Parathyroid adenoma (tissue), 2 donors: ENCODE data around the gene IVD.

ENCODE experiments used
- H2AFZ ChIP-seq: fragments of 300-600 bp; sonication (generic); one replicate; pipeline ENCODE4 v1.7.0; 2017; ENCODE audit warnings: antibody characterized with exemption, mild to moderate bottlenecking
- H3K27ac ChIP-seq: fragments of 300-600 bp; sonication (generic); one replicate; pipeline ENCODE4 v1.7.0; 2017
- H3K27me3 ChIP-seq: fragments of 300-600 bp; sonication (generic); one replicate; pipeline ENCODE4 v1.7.0; 2017; ENCODE audit warnings: low read length; ENCODE audit not compliant: control insufficient read depth, insufficient read depth
- H3K36me3 ChIP-seq: fragments of 300-600 bp; sonication (generic); one replicate; pipeline ENCODE4 v1.7.0; 2017; ENCODE audit warnings: low read length; ENCODE audit not compliant: control insufficient read depth, insufficient read depth
- H3K4me1 ChIP-seq: fragments of 300-600 bp; sonication (generic); one replicate; pipeline ENCODE4 v1.7.0; 2017; ENCODE audit warnings: control low read depth
- H3K4me2 ChIP-seq: fragments of 300-600 bp; sonication (generic); one replicate; pipeline ENCODE4 v1.7.0; 2017; ENCODE audit warnings: low read length
- H3K4me3 ChIP-seq: fragments of 300-600 bp; sonication (generic); one replicate; pipeline ENCODE4 v1.7.0; 2017; ENCODE audit warnings: low read depth, low read length
- H3K79me2 ChIP-seq: fragments of 300-600 bp; sonication (generic); one replicate; pipeline ENCODE4 v1.7.0; 2017; ENCODE audit warnings: control low read depth
- H3K9ac ChIP-seq: fragments of 300-600 bp; sonication (generic); one replicate; pipeline ENCODE4 v1.7.0; 2017; ENCODE audit warnings: mild to moderate bottlenecking
- H3K9me3 ChIP-seq: fragments of 300-600 bp; sonication (generic); one replicate; pipeline ENCODE4 v1.7.0; 2017; ENCODE audit warnings: low read length; ENCODE audit not compliant: control insufficient read depth
- TF ChIP-seq, protein P1 (sequence below): fragments of 300-600 bp; sonication (generic); IDR thresholded peaks from one replicate; pipeline ENCODE4 v1.7.0; 2017; ENCODE audit warnings: antibody characterized with exemption, mild to moderate bottlenecking
- donor health status: primary hyperparathyroidism.

IVD gene

DNA sequence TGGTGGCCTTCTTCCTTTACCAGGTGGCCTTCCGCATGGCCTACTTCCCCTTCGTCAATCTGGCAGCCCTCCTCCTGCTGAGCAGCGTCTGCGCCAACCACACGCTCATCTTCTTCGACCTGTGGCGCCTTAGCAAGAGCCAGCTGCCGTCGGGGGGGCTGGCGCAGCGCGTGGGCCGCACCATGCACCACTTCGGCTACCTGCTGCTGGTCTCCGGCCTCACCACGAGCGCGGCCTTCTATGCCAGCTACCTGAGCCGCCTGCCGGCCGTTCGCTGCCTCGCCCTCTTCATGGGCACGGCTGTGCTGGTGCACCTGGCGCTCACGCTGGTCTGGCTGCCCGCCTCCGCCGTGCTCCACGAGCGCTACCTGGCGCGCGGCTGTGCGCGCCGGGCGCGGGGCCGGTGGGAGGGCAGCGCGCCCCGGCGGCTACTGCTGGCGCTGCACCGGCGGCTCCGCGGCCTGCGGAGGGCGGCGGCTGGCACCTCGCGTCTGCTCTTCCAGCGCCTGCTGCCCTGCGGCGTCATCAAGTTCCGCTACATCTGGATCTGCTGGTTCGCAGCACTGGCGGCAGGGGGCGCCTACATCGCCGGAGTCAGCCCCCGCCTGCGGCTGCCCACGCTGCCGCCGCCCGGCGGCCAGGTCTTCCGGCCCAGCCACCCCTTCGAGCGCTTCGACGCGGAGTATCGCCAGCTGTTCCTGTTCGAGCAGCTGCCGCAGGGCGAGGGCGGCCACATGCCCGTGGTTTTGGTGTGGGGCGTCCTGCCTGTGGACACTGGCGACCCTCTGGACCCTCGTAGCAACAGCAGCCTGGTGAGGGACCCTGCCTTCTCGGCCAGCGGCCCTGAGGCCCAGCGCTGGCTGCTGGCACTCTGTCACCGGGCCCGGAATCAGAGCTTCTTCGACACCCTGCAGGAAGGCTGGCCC is 37.6 kb upstream of the IVD start:
- Histone ChIP-seq H3K4me2 (no peak overlapping the region), H3K27me3 (no peaks in the 10 kb centered on the region), H3K4me3 (no peak overlapping the region), H3K36me3 (no peaks in the 10 kb centered on the region), H3K4me1 (no peaks in the 10 kb centered on the region), H3K27ac (peak overlapping the region; percentile 82), H3K79me2 (no peaks in the 10 kb centered on the region), H2AFZ (peak overlapping the region; percentile 83), H3K9me3 (no peaks in the 10 kb centered on the region), H3K9ac (no peak overlapping the region)
- TF ChIP-seq, protein P1, sequence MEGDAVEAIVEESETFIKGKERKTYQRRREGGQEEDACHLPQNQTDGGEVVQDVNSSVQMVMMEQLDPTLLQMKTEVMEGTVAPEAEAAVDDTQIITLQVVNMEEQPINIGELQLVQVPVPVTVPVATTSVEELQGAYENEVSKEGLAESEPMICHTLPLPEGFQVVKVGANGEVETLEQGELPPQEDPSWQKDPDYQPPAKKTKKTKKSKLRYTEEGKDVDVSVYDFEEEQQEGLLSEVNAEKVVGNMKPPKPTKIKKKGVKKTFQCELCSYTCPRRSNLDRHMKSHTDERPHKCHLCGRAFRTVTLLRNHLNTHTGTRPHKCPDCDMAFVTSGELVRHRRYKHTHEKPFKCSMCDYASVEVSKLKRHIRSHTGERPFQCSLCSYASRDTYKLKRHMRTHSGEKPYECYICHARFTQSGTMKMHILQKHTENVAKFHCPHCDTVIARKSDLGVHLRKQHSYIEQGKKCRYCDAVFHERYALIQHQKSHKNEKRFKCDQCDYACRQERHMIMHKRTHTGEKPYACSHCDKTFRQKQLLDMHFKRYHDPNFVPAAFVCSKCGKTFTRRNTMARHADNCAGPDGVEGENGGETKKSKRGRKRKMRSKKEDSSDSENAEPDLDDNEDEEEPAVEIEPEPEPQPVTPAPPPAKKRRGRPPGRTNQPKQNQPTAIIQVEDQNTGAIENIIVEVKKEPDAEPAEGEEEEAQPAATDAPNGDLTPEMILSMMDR, result peak; percentile 68

DNA sequence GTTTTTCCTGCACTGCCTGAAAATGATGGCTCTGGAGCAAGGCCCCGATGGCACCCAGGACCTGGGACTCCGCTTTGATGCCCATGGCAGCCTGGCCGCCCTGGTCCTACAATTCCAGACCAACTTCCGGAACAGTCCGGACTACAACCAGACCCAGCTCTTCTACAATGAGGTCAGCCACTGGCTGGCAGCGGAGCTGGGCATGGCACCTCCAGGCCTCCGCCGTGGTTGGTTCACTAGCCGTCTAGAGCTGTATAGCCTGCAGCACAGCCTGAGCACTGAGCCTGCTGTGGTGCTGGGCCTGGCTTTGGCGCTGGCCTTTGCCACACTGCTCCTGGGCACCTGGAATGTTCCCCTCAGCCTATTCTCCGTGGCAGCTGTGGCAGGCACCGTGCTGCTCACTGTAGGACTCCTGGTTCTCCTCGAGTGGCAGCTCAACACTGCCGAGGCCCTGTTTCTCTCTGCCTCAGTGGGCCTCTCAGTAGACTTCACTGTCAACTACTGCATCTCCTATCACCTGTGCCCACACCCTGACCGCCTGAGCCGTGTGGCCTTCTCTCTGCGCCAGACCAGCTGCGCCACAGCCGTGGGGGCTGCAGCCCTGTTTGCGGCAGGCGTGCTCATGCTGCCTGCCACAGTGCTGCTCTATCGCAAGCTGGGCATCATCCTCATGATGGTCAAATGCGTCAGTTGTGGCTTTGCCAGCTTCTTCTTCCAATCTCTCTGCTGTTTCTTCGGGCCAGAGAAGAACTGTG is 36.7 kb upstream of the IVD start:
- H3K4me2 ChIP-seq, result no peak overlapping the region
- H3K9ac ChIP-seq, result no peak overlapping the region
- H3K4me1 ChIP-seq, result no peaks in the 10 kb centered on the region
- H2AFZ ChIP-seq, result no peak overlapping the region
- no peaks in the 10 kb centered on the region for H3K36me3 ChIP-seq
- H3K79me2 ChIP-seq, result no peaks in the 10 kb centered on the region
- H3K27me3 ChIP-seq, result no peaks in the 10 kb centered on the region
- H3K4me3 ChIP-seq, result no peak overlapping the region
- no peaks in the 10 kb centered on the region for H3K9me3 ChIP-seq
- TF ChIP-seq, protein P1, result no peak
- no peak overlapping the region for H3K27ac ChIP-seq

DNA sequence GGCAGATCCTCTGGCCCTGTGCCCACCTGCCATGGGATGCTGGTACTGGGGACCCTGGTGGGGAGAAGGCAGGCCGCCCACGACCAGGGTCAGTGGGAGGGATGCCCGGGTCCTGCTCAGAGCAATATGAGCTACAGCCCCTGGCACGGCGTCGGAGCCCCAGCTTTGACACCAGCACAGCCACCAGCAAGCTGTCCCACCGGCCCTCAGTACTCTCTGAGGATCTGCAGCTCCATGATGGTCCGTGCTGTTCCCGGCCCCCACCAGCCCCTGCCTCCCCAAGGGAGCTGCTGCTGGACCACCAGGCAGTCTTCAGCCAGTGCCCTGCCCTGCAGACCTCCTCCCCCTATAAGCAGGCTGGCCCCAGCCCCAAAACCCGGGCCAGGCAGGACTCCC is 36.1 kb upstream of the IVD start:
- Histone ChIP-seq H3K4me1 (no peaks in the 10 kb centered on the region), H3K27me3 (no peaks in the 10 kb centered on the region), H3K4me3 (no peak overlapping the region), H2AFZ (no peak overlapping the region), H3K9ac (no peak overlapping the region), H3K9me3 (no peaks in the 10 kb centered on the region), H3K36me3 (no peaks in the 10 kb centered on the region), H3K79me2 (no peaks in the 10 kb centered on the region), H3K4me2 (no peak overlapping the region), H3K27ac (no peak overlapping the region)
- TF ChIP-seq, protein P1, result no peak

DNA sequence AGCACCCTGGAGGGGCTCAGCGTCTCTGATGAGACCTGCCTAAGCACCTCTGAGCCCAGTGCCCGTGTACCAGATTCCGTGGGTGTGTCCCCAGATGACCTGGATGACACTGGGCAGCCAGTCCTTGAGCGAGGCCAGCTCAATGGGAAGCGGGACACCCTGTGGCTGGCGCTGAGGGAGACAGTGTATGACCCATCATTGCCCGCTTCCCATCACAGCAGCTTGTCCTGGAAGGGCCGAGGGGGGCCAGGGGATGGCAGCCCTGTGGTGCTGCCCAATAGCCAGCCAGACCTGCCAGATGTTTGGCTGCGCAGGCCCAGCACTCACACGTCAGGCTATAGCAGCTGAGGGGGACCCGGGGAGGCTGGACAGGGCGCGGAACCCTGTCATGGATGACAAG is 35.6 kb upstream of the IVD start:
- TF ChIP-seq, protein P1, result no peak
- Histone ChIP-seq H3K4me1 (no peaks in the 10 kb centered on the region), H3K4me3 (no peak overlapping the region), H2AFZ (no peak overlapping the region), H3K27me3 (no peaks in the 10 kb centered on the region), H3K4me2 (no peak overlapping the region), H3K9ac (no peak overlapping the region), H3K27ac (no peak overlapping the region), H3K9me3 (no peaks in the 10 kb centered on the region), H3K79me2 (no peaks in the 10 kb centered on the region), H3K36me3 (no peaks in the 10 kb centered on the region)
